Psoas muscle (tissue), 8 donors: ENCODE measurements around the gene ARMC10. TPM values are rescaled to one million over a fixed set of nuclear protein-coding genes. Genes with fewer than 3 reads are reported as not detected.

Experiments used
- ATAC-seq, 4 donors: fragments of 200-7000 bp; cut with Tn5 transposase; one replicate each; pipeline ENCODE4 v1.9.1; 2020; ENCODE audit warnings: moderate library complexity in 3 of 4, mild to moderate bottlenecking in 2 of 4
- DNase-seq, 2 donors: peaks; one replicate each; pipeline ENCODE4 v3.0.0-alpha.2; 2020
- H3K27ac ChIP-seq: fragments of 200-600 bp; one replicate; pipeline ENCODE4 v1.8.0; 2022
- H3K27me3 ChIP-seq, 3 donors: fragments of 200-600 bp in 1 of 3; one replicate each; pipeline versions ENCODE4 v1.6.1 to v1.8.0; 2013 to 2022; ENCODE audit warnings: low read length in 2 of 3, mild to moderate bottlenecking in 2 of 3, moderate library complexity in 1 of 3; ENCODE audit not compliant: insufficient read depth in 3 of 3
- H3K36me3 ChIP-seq, 2 donors: fragments of 200-600 bp in 1 of 2; one replicate each; pipeline versions ENCODE4 v1.6.1 to v1.8.0; 2013 to 2022; ENCODE audit warnings: low read depth in 1 of 2, mild to moderate bottlenecking in 1 of 2, moderate library complexity in 1 of 2; ENCODE audit not compliant: insufficient read depth in 1 of 2
- H3K4me1 ChIP-seq: fragments of 200-600 bp; one replicate; pipeline ENCODE4 v1.8.0; 2022
- H3K4me3 ChIP-seq: fragments of 200-600 bp; one replicate; pipeline ENCODE4 v1.8.0; 2022; ENCODE audit warnings: mild to moderate bottlenecking
- H3K9me3 ChIP-seq: fragments of 200-600 bp; one replicate; pipeline ENCODE4 v1.8.0; 2022
- CTCF ChIP-seq: fragments of 200-600 bp; IDR thresholded peaks from one replicate; pipeline ENCODE4 v1.8.0; 2022; ENCODE audit warnings: antibody characterized with exemption
- WGBS, 3 donors: extraction: QIAGEN DNeasy Blood & Tissue Kit; methylation state at CpG; one replicate each; pipeline versions ENCODE4 v1.1.6 to v1.1.7; 2013; 5-methylcytosine and 5-hydroxymethylcytosine counted together
- intact Hi-C, 2 donors: fragments of 100-400 bp; cut with DNase I; formaldehyde crosslinking; loops; one replicate each; pipeline versions ENCODE4 v1.11.0 to v1.14.2; 2022
- polyA plus RNA-seq, 3 donors: library from polyadenylated mRNA; stranded (reverse); fragments of 200-250 nt; gene quantifications; one replicate each; pipeline ENCODE4 v1.2.3, GENCODE V29; 2013
- total RNA-seq, 4 donors: library from RNA; stranded (reverse); fragmentation: NEBNext Ultra II Directional in 2 of 4; extraction: Animal tissue kit (Norgen Biotek cat#: 25700) in 2 of 4; gene quantifications; one replicate each; pipeline versions ENCODE4 v1.2.1 to v1.2.4, GENCODE V29; 2021 to 2023
- donor health status: healthy with polysubstance abuse.
- donor health status: DM: no; HTN: no; CAD: no; lungs with moderate emphysema.
- donor health status: Bipolar disorder and iron deficiency.
- donor health status: healthy.
- donor health status: DM: yes; HTN: yes; CAD: no.
- donor health status: DM: no; HTN: no; CAD: no.
- donor health status: DM: no; HTN: no; CAD: no.
- donor health status: DM: yes; HTN: yes; CAD: no.

ARMC10 gene
- total and polyA plus RNA-seq, 7 donors: 12.6 to 26.0 (median 23.9) TPM

GRCh38 chr7:103068414-103069403 is 6.2 kb upstream of the ARMC10 start:
- DNase-seq (no peak), ATAC-seq (no peak)
- no peak overlapping the region for H3K4me3 ChIP-seq
- H3K27me3 ChIP-seq: no peaks in the 10 kb centered on the region
- no peak overlapping the region for H3K27ac ChIP-seq
- H3K36me3 ChIP-seq: no peaks in the 10 kb centered on the region
- intact Hi-C loops: no loop called here
- H3K4me1 ChIP-seq: peaks cover 2% of the 10 kb centered on the region
- 89 to 93% (median 91%) methylated on average over 23 of the region's 23 CpGs for WGBS, 3 donors
- no peak for TF ChIP-seq CTCF
- no peaks in the 10 kb centered on the region for H3K9me3 ChIP-seq

- no peak overlapping the region for H3K4me3 ChIP-seq
- intact Hi-C loops: no loop called here
- H3K27me3 ChIP-seq: no peaks in the 10 kb centered on the region
- no peak for TF ChIP-seq CTCF
- H3K9me3 ChIP-seq: no peaks in the 10 kb centered on the region
- peaks cover 6% of the 10 kb centered on the region for H3K4me1 ChIP-seq
- no peaks in the 10 kb centered on the region for H3K36me3 ChIP-seq
- 77 to 81% (median 80%) methylated on average over 2 of the region's 2 CpGs for WGBS, 3 donors
- DNase-seq (no peak), ATAC-seq (no peak)
- H3K27ac ChIP-seq: no peak overlapping the region
These were observed 3.9 kb upstream of the ARMC10 start for GRCh38 chr7:103071000-103071399.

- ATAC-seq: peak in 1 of 4 donors; percentile 1
- no peak for TF ChIP-seq CTCF
- 12 to 15% (median 12%) methylated on average over 6 of the region's 6 CpGs for WGBS, 3 donors
- intact Hi-C loops: no loop called here
- H3K4me1 ChIP-seq: peaks cover 19% of the 10 kb centered on the region
- H3K36me3 ChIP-seq: no peaks in the 10 kb centered on the region
- peak overlapping the region; percentile 95 for H3K27ac ChIP-seq
- no peak for DNase-seq
- no peaks in the 10 kb centered on the region for H3K27me3 ChIP-seq
- H3K9me3 ChIP-seq: no peaks in the 10 kb centered on the region
- H3K4me3 ChIP-seq: peak overlapping the region; percentile 90
These were observed 886 bp upstream of the ARMC10 start for GRCh38 chr7:103073989-103074518.

GRCh38 chr7:103075337-103075918 is 488 bp downstream of the ARMC10 start:
- WGBS, 3 donors: 0 to 7% (median 1%) methylated on average over 24 to 36 of the region's 36 CpGs
- TF ChIP-seq CTCF: no peak
- Histone ChIP-seq H3K4me1 (peaks cover 19% of the 10 kb centered on the region), H3K27ac (peak overlapping the region; percentile 95), H3K27me3 (no peaks in the 10 kb centered on the region), H3K4me3 (peak overlapping the region; percentile 90), H3K9me3 (no peaks in the 10 kb centered on the region), H3K36me3 (no peaks in the 10 kb centered on the region)
- peak; percentile 8 to 25 (median 14) for ATAC-seq
- intact Hi-C loops: no loop called here
- peak; percentile 55 to 70 for DNase-seq
